Stimulated activated CD8-positive, alpha-beta memory T cell treated with anti-CD3 and anti-CD28 coated beads, Interleukin-15, amount 100 ng/mL, for 48 hours (primary cell): ENCODE measurements around the gene DPEP1.
"Not testable (repeated sequence)": the region's sequence is repeated elsewhere in the genome, so short reads cannot be mapped to it uniquely, and the experiment has no call there.

Experiments
- DNase-seq, 2 donors: peaks; one replicate each; pipeline ENCODE4 v3.0.0-alpha.2; 2020; ENCODE audit warnings: low read depth in 2 of 2

The DPEP1 gene

GRCh38 chr16:89618109-89618998 lies 4.9 kb downstream of the DPEP1 start:
- no peak for DNase-seq

DNA sequence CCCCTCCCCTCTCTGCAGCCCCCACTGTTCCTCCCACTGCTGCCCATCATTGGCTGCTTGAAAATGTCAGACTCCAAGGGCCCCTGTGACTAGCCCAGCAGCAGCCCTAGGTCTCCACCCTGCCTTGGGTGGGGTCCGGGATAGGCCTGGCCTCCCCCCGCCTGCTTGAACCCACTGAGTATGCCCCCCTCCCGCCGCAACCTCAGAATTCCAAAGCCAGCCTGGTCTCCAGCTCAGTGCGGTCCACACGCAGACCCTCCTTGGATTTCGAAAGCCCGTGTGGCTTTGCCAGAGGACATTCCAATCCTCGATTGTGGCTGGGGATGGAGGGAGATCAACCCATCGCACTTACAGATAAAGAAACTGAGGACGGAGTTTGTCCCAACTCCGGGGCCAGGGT lies 6.4 kb downstream of the DPEP1 start:
- DNase-seq = no peak

- no peak for DNase-seq
These were observed 7.0 kb downstream of the DPEP1 start for GRCh38 chr16:89620406-89620841.

GRCh38 chr16:89621136-89621697 lies 7.8 kb downstream of the DPEP1 start:
- no peak for DNase-seq

- DNase-seq = no peak
These were observed 8.4 kb downstream of the DPEP1 start for GRCh38 chr16:89621698-89622409.

DNA sequence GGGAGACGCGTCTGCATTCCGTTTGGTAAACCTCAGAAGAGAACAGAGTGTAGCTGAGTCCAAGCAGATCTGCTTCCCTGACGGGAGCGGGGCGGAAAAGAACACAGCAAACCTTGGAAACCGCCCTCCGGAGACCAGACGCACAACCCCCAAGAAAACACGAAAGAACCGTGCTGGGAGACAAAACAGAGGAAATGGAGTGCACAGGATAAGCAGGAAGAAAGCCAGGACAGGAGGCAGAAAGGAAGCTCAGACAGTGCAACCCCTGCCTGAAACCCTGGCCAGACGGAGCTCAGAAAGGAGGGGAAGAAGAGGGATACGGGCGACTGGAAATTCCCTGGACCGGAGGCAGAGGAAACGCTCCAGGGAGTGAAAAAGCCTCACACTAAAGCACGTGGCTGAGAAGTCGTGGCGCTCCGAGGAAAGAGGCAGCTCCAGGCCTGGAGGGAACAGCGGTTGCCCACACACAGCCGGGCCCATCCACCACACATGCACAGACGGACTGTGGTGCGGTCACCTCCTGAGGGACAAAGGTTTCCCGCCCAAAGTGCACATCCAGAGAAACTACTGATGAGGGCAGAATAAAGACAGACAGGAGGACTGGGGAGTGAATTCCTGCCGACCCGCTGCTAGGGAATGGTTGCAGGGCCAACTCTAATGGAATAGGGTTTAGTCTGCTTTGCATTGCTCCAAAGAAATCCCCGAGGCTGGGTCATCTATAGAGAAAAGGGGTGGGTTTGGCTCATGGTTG lies 10.2 kb downstream of the DPEP1 start:
- DNase-seq = no peak

GRCh38 chr16:89624777-89625761 lies 11.6 kb downstream of the DPEP1 start:
- DNase-seq = no peak

GRCh38 chr16:89629827-89630610 lies 16.6 kb downstream of the DPEP1 start:
- no peak for DNase-seq

DNA sequence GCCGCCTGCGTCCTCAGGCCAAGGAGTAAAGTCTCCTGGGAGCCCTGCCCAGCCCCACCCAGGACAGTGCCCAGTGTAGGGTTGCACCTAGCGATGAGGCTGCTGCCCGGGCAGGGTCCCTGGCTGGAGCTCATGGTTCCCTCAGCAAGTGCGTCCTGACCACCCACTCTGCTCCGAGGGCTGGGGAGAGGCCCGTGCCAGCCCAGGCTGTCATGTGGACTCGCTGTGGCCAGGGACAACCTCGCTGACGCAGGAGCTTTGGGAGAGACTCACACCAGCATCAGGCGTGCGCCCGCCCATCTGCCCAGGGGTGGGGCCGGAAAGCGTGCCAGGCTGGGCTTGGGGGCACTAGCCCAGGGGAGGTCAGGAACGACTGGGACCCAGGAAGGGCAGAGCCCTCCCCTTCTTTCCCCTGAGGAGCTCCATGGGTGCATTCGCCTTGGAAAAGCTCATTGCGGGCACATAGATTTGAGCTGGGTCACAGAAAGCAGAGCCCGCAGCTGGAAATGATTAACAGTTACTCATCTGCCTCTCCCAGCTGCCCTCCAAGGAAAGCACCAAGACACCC lies 19.7 kb downstream of the DPEP1 start:
- no peak for DNase-seq

GRCh38 chr16:89634463-89635385 lies 21.3 kb downstream of the DPEP1 start:
- DNase-seq = not testable (repeated sequence)

DNA sequence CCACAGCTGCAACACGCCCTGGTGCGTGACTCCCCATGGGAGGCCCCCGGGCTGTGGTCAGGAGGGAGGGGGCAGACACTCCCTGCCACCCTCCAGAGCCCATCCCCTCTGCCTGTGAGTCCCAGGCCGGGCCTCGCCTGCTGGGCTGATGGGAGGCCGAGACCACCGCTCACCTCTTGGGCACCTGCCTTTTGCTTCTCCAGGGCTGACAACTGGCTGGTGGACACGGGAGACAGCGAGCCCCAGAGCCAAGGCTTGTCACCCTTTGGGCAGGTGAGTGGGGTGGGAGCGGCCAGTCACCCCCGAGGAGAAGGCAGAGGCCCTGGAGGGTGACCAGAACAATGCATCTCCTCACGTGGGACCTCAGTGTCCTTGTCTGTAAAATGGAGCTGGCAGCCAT lies 23.2 kb downstream of the DPEP1 start:
- no peak for DNase-seq

GRCh38 chr16:89637379-89637778 lies 23.9 kb downstream of the DPEP1 start:
- DNase-seq = no peak

DNA sequence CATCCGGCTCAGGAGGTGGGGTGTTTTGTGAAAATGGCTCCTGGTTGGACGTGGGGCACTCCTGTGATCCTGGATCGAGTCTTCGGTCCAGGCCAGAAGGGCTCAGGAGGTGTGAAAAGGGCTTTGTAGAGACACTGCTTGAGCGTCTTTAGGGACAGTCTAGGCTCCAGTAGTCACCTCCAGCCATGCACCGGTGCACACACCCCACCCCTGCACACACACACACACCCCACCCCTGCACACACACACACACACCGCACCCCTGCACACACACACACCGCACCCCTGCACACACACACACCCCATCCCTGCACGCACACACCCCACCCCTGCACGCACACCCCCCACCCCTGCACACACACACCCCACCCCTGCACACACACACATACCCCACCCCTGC lies 25.0 kb downstream of the DPEP1 start:
- DNase-seq = no peak

DNA sequence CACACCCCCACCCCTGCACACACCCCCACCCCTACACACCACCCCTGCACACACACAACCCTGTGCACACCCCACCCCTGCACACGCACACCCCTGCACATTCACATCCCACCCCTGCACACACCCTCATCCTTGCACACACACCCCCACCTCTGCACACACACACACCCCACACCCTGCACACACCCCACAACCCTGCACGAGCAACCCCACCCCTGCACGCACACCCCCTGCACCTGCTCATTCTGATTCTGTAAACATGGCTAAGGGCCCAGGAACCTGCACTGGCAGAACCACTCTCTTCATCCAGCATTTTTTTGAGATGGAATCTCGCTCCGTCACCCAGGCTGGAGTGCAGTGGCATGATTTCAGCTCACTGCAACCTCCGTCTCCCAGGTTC lies 25.9 kb downstream of the DPEP1 start:
- DNase-seq = no peak

- no peak for DNase-seq
These were observed 28.1 kb downstream of the DPEP1 start for GRCh38 chr16:89641458-89642119.

GRCh38 chr16:89642574-89642973 lies 29.1 kb downstream of the DPEP1 start:
- no peak for DNase-seq

GRCh38 chr16:89643769-89644300 lies 30.4 kb downstream of the DPEP1 start:
- DNase-seq = no peak

DNA sequence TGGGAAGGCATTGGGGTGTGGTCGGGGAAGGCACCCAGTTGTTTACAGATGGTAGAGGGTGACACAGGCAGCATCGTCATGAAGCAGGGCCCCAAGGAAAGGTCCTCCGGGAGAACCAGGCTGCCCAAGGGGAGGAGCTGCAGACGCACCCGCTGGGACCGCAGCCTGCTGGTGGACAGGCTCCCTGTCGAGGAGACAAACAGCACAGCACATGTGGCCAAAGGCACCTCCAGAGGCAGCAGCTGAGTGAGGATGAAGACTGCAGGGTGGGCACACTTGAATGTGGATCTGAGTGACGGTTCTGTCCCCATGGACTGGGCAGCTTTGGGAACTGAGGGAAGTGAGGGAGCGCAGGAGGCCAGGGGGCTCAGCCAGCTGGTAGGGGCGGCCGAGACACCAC lies 31.7 kb downstream of the DPEP1 start:
- DNase-seq = no peak
